HEK293 (cell line): Measurements from ENCODE around the gene PLD5.
A peak's percentile ranks its signal among the peaks of the same experiment; 100 is the strongest.

Source experiments
- CTCF ChIA-PET: fragments of 350-600 bp; formaldehyde crosslinking; extraction: SDS; loops from one replicate; lab custom pipeline; 2021; ENCODE audit warnings: antibody characterized with exemption; lab: Yijun Ruan, JAX
- POLR2A ChIA-PET: fragments of 300-600 bp; formaldehyde crosslinking; extraction: SDS; loops from one replicate; lab custom pipeline; 2020; ENCODE audit warnings: antibody characterized with exemption, inconsistent platforms; lab: Yijun Ruan, JAX
- H3K27ac ChIP-seq: fragments of 200-500 bp; sonication (Bioruptor generic); 2 replicates; pipeline ENCODE4 v1.5.1; 2014; ENCODE audit warnings: low read depth, low read length, control low read depth, inconsistent platforms; ENCODE audit errors: extremely low read depth
- H3K36me3 ChIP-seq, 2 experiments: fragments of 200-500 bp in 1 of 2; sonication (Bioruptor generic) in 1 of 2; 1 replicate in 1 of 2; 2 replicates in 1 of 2; pipeline ENCODE4 v1.5.1; 2014 to 2017; ENCODE audit warnings: inconsistent platforms in 2 of 2, low read length in 2 of 2; ENCODE audit not compliant: control insufficient read depth in 2 of 2, insufficient read depth in 1 of 2
- H3K4me1 ChIP-seq: fragments of 200-500 bp; sonication (Bioruptor generic); 2 replicates; pipeline ENCODE4 v1.5.1; 2014; ENCODE audit warnings: mild to moderate bottlenecking, low read length, inconsistent platforms; ENCODE audit not compliant: control insufficient read depth, insufficient read depth
- H3K4me3 ChIP-seq: 2 replicates; pipeline ENCODE4 v1.5.1; 2011; ENCODE audit warnings: low read depth, mild to moderate bottlenecking, control low read depth, low read length, moderate library complexity
- H3K9me3 ChIP-seq: fragments of 200-500 bp; sonication (Bioruptor generic); 2 replicates; pipeline ENCODE4 v1.5.1; 2014; ENCODE audit warnings: low read depth, low read length, inconsistent platforms; ENCODE audit not compliant: control insufficient read depth, insufficient read depth
- MZF1 ChIP-seq: fragments of 450-650 bp; formaldehyde crosslinking; IDR thresholded peaks from 2 replicates; pipeline ENCODE4 v1.5.1; 2017; ENCODE audit warnings: missing biosample characterization, missing genetic modification characterization, borderline replicate concordance
- RBAK ChIP-seq: fragments of 450-650 bp; formaldehyde crosslinking; IDR thresholded peaks from 2 replicates; pipeline ENCODE4 v1.5.1; 2016; ENCODE audit warnings: missing biosample characterization, missing genetic modification characterization
- SP7 ChIP-seq: fragments of 450-650 bp; formaldehyde crosslinking; IDR thresholded peaks from 2 replicates; pipeline ENCODE4 v1.5.1; 2016; ENCODE audit warnings: missing biosample characterization, missing genetic modification characterization
- TRIM28 ChIP-seq: IDR thresholded peaks from 2 replicates; pipeline ENCODE4 v1.6.1; 2011; ENCODE audit warnings: low read length, control low read depth, borderline replicate concordance
- ZBTB48 ChIP-seq: fragments of 450-650 bp; formaldehyde crosslinking; IDR thresholded peaks from 2 replicates; pipeline ENCODE4 v1.5.1; 2016; ENCODE audit warnings: missing biosample characterization, missing genetic modification characterization
- ZBTB8A ChIP-seq: fragments of 450-650 bp; formaldehyde crosslinking; IDR thresholded peaks from 2 replicates; pipeline ENCODE4 v1.5.1; 2016; ENCODE audit warnings: missing biosample characterization, missing genetic modification characterization
- ZFP3 ChIP-seq: fragments of 450-650 bp; formaldehyde crosslinking; IDR thresholded peaks from 2 replicates; pipeline ENCODE4 v1.5.1; 2016; ENCODE audit warnings: low read depth, missing biosample characterization, missing genetic modification characterization
- ZFP37 ChIP-seq: fragments of 450-650 bp; formaldehyde crosslinking; IDR thresholded peaks from 2 replicates; pipeline ENCODE4 v1.5.1; 2016; ENCODE audit warnings: missing biosample characterization, missing genetic modification characterization
- ZNF10 ChIP-seq: fragments of 450-650 bp; formaldehyde crosslinking; IDR thresholded peaks from 2 replicates; pipeline ENCODE4 v1.5.1; 2017; ENCODE audit warnings: missing biosample characterization, missing genetic modification characterization
- ZNF140 ChIP-seq: fragments of 450-650 bp; formaldehyde crosslinking; IDR thresholded peaks from 2 replicates; pipeline ENCODE4 v1.5.1; 2016; ENCODE audit warnings: missing biosample characterization, missing genetic modification characterization
- ZNF146 ChIP-seq: fragments of 450-650 bp; formaldehyde crosslinking; IDR thresholded peaks from 2 replicates; pipeline ENCODE4 v1.5.1; 2016; ENCODE audit warnings: missing biosample characterization, missing genetic modification characterization
- ZNF155 ChIP-seq: fragments of 450-650 bp; formaldehyde crosslinking; IDR thresholded peaks from 2 replicates; pipeline ENCODE4 v1.5.1; 2016; ENCODE audit warnings: missing biosample characterization, missing genetic modification characterization
- ZNF239 ChIP-seq: fragments of 450-650 bp; formaldehyde crosslinking; IDR thresholded peaks from 2 replicates; pipeline ENCODE4 v1.5.1; 2016; ENCODE audit warnings: missing biosample characterization, missing genetic modification characterization
- ZNF266 ChIP-seq: fragments of 450-650 bp; formaldehyde crosslinking; IDR thresholded peaks from 2 replicates; pipeline ENCODE4 v1.5.1; 2016; ENCODE audit warnings: missing biosample characterization, missing genetic modification characterization, low read depth
- ZNF658 ChIP-seq: fragments of 450-650 bp; formaldehyde crosslinking; IDR thresholded peaks from 2 replicates; pipeline ENCODE4; 2016; ENCODE audit warnings: missing biosample characterization, missing genetic modification characterization
- ZNF670 ChIP-seq: fragments of 450-650 bp; formaldehyde crosslinking; IDR thresholded peaks from 2 replicates; pipeline ENCODE4 v1.5.1; 2016; ENCODE audit warnings: missing biosample characterization, missing genetic modification characterization, low read depth
- ZNF677 ChIP-seq: fragments of 450-650 bp; IDR thresholded peaks from 2 replicates; pipeline ENCODE4 v1.5.0; 2018; ENCODE audit warnings: missing biosample characterization, mild to moderate bottlenecking, missing genetic modification characterization, moderate library complexity
- ZNF701 ChIP-seq: fragments of 450-650 bp; formaldehyde crosslinking; IDR thresholded peaks from 2 replicates; pipeline ENCODE4 v1.5.1; 2016; ENCODE audit warnings: missing biosample characterization, missing genetic modification characterization
- TF ChIP-seq, protein P1 (sequence below): fragments of 450-650 bp; formaldehyde crosslinking; IDR thresholded peaks from 2 replicates; pipeline ENCODE4 v1.5.1; 2016; ENCODE audit warnings: missing biosample characterization, missing genetic modification characterization
- TF ChIP-seq, protein P2 (sequence below): fragments of 450-650 bp; formaldehyde crosslinking; IDR thresholded peaks from 2 replicates; pipeline ENCODE4 v1.5.1; 2016; ENCODE audit warnings: missing biosample characterization, missing genetic modification characterization, borderline replicate concordance

Gene PLD5

DNA sequence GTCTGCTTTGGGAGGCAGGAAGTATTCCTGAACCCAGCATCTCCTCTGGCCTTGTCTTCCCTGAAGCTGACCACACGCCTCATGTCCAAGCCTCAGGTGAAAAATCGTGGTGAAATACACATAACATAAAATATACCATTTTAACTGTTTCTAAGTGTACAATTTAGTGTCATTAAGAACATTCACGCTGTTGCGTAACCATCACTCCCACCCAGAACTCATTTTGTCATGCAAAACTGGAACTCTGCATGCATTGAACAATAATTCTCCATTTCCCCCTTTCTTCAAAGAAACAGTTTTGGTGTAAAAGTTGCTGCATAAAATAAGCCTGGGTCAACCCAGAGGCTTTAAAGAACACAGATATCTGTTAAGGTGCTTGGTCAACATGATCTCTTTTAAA lies 93.5 kb downstream of the PLD5 start:
- no peak for TF ChIP-seq ZNF140 (tag by site-specific recombination)
- no peak for TF ChIP-seq ZNF670
- TF ChIP-seq ZNF658 (tag by site-specific recombination): no peak
- TF ChIP-seq, protein P1, sequence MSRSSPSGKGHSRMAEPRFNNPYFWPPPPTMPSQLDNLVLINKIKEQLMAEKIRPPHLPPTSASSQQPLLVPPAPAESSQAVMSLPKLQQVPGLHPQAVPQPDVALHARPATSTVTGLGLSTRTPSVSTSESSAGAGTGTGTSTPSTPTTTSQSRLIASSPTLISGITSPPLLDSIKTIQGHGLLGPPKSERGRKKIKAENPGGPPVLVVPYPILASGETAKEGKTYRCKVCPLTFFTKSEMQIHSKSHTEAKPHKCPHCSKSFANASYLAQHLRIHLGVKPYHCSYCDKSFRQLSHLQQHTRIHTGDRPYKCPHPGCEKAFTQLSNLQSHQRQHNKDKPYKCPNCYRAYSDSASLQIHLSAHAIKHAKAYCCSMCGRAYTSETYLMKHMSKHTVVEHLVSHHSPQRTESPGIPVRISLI (tag by site-specific recombination): no peak
- TF ChIP-seq ZBTB8A (tag by site-specific recombination): no peak
- TF ChIP-seq ZNF146 (tag by site-specific recombination): no peak
- no peak for TF ChIP-seq ZNF701 (tag by site-specific recombination)
- no peak for TF ChIP-seq ZNF10 (tag by site-specific recombination)
- TF ChIP-seq, protein P2, sequence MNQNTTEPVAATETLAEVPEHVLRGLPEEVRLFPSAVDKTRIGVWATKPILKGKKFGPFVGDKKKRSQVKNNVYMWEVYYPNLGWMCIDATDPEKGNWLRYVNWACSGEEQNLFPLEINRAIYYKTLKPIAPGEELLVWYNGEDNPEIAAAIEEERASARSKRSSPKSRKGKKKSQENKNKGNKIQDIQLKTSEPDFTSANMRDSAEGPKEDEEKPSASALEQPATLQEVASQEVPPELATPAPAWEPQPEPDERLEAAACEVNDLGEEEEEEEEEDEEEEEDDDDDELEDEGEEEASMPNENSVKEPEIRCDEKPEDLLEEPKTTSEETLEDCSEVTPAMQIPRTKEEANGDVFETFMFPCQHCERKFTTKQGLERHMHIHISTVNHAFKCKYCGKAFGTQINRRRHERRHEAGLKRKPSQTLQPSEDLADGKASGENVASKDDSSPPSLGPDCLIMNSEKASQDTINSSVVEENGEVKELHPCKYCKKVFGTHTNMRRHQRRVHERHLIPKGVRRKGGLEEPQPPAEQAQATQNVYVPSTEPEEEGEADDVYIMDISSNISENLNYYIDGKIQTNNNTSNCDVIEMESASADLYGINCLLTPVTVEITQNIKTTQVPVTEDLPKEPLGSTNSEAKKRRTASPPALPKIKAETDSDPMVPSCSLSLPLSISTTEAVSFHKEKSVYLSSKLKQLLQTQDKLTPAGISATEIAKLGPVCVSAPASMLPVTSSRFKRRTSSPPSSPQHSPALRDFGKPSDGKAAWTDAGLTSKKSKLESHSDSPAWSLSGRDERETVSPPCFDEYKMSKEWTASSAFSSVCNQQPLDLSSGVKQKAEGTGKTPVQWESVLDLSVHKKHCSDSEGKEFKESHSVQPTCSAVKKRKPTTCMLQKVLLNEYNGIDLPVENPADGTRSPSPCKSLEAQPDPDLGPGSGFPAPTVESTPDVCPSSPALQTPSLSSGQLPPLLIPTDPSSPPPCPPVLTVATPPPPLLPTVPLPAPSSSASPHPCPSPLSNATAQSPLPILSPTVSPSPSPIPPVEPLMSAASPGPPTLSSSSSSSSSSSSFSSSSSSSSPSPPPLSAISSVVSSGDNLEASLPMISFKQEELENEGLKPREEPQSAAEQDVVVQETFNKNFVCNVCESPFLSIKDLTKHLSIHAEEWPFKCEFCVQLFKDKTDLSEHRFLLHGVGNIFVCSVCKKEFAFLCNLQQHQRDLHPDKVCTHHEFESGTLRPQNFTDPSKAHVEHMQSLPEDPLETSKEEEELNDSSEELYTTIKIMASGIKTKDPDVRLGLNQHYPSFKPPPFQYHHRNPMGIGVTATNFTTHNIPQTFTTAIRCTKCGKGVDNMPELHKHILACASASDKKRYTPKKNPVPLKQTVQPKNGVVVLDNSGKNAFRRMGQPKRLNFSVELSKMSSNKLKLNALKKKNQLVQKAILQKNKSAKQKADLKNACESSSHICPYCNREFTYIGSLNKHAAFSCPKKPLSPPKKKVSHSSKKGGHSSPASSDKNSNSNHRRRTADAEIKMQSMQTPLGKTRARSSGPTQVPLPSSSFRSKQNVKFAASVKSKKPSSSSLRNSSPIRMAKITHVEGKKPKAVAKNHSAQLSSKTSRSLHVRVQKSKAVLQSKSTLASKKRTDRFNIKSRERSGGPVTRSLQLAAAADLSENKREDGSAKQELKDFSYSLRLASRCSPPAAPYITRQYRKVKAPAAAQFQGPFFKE (tag by site-specific recombination): no peak
- TF ChIP-seq ZNF155: no peak
- TF ChIP-seq RBAK: no peak
- no peak for TF ChIP-seq ZNF677 (tag by site-specific recombination)
- no peak for TF ChIP-seq ZNF239 (tag by site-specific recombination)
- TF ChIP-seq MZF1 (tag by site-specific recombination): no peak
- no peak for TF ChIP-seq SP7 (tag by site-specific recombination)
- no peak for TF ChIP-seq ZBTB48 (tag by site-specific recombination)
- no peak for TF ChIP-seq ZNF266
- no peak for TF ChIP-seq ZFP37 (tag by site-specific recombination)
- Histone ChIP-seq H3K9me3 (no peaks in the 10 kb centered on the region), H3K36me3 (no peaks in the 10 kb centered on the region), H3K27ac (no peak overlapping the region), H3K4me3 (no peak overlapping the region), H3K4me1 (no peaks in the 10 kb centered on the region)
- CTCF ChIA-PET: interaction anchor here (0.6 kb wide), 1 partner anchor 413 kb away, joined by 3 read pairs; no protein-coding TSS in a partner anchor
- POLR2A ChIA-PET: interaction anchor here (0.6 kb wide), 1 partner anchor 444 kb away, joined by 3 read pairs; no protein-coding TSS in a partner anchor

DNA sequence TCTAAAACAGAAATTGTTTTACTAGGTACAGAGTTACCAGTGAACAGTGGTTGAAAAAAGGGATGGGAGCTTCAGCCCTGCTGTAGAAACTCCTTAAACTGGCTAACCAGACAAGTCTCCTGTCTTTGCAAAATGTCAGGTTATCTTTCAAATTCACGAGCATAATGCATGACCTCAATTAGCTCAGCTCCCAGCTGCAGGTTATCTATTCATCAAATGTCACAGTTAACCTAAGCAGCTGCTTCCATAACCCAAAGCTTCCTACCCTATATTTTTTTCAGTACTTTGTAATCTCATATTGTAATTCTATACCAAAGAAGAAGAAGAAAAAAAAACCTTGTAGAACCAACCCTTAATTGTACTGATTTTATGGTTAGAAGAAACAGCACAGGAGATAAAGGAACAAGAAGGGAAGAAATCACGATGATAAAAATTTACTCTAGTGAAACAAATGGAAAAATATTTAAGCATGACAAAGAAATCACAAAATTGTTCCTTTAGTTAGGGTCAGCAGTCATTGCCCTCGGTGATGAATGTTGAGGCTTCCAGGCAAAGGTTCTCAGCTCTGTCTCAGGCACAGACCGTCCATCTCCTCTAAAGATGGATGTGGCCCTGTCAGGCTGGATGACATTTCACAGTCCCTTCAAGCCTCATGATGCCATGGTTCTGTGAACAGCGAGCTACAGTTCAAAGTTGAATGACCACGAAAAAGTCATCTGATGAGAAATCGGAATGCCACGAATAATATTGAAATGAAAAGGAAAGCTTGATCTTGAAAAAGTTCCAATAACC lies 95.9 kb downstream of the PLD5 start:
- POLR2A ChIA-PET: no interaction called here
- Histone ChIP-seq H3K4me1 (no peaks in the 10 kb centered on the region), H3K36me3 (no peaks in the 10 kb centered on the region), H3K27ac (no peak overlapping the region), H3K9me3 (no peaks in the 10 kb centered on the region), H3K4me3 (no peak overlapping the region)
- CTCF ChIA-PET: interaction anchor here (1.2 to 1.7 kb wide), 2 partner anchors 9 to 26 kb away, joined by 5 read pairs; no protein-coding TSS in a partner anchor
- 0 out of 2 replicates have a peak, but pooled peaks have one; percentile 38 for TF ChIP-seq TRIM28
- no peak for TF ChIP-seq ZFP3
- TF ChIP-seq, all 188 proteins: peak for 1
